Neural progenitor cell (in vitro differentiated cells): ENCODE results near the gene GRID1.

Experiments used
- EZH2 ChIP-seq: fragments of 200-600 bp; sonication (generic); IDR thresholded peaks from 2 replicates; pipeline ENCODE4 v1.6.1; 2017; ENCODE audit warnings: antibody characterized with exemption, mild to moderate bottlenecking, moderate library complexity
- EZH2phosphoT487 ChIP-seq: fragments of 200-600 bp; sonication (generic); IDR thresholded peaks from 2 replicates; pipeline ENCODE4 v1.6.1; 2017; ENCODE audit warnings: antibody characterized with exemption
- TF ChIP-seq, protein P1 (sequence below): fragments of 200-600 bp; sonication (generic); IDR thresholded peaks from 2 replicates; pipeline ENCODE4 v1.5.1; 2017; ENCODE audit warnings: antibody characterized with exemption, mild to moderate bottlenecking

DNA sequence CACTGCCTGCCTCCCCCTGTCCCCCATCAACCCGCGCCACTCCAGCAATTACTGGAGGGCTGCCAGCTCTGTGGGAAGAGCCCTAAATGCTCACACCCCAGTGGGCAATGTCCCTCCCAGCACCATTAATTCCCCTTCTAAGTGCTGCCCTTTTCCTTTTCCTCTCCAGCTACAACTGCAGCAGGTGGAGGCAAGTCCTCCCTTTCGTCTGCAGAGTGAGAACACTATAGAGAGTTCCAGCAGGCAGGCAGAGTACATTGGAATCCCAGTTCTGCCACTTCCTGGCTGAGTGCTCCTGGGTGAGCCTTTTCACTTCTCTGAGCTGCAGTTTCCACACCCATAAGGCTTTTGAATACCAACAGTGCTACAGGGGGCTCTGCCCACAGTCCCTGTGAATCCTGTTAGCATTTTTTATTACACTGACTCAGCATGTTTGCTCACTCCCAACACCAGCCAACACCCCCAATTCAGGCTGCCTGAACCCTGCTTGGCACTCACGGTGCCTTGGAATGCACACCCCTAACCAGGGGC is 447.0 kb downstream of the GRID1 start:
- TF ChIP-seq, protein P1, sequence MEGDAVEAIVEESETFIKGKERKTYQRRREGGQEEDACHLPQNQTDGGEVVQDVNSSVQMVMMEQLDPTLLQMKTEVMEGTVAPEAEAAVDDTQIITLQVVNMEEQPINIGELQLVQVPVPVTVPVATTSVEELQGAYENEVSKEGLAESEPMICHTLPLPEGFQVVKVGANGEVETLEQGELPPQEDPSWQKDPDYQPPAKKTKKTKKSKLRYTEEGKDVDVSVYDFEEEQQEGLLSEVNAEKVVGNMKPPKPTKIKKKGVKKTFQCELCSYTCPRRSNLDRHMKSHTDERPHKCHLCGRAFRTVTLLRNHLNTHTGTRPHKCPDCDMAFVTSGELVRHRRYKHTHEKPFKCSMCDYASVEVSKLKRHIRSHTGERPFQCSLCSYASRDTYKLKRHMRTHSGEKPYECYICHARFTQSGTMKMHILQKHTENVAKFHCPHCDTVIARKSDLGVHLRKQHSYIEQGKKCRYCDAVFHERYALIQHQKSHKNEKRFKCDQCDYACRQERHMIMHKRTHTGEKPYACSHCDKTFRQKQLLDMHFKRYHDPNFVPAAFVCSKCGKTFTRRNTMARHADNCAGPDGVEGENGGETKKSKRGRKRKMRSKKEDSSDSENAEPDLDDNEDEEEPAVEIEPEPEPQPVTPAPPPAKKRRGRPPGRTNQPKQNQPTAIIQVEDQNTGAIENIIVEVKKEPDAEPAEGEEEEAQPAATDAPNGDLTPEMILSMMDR, result no peak
- TF ChIP-seq EZH2 (no peak), EZH2phosphoT487 (no peak)
